GM12864 (cell line): ENCODE data around the gene LDLRAD3.

Source experiments
- DNase-seq: peaks from one replicate; pipeline ENCODE4 v3.0.0-alpha.2; 2011; ENCODE audit warnings: low read depth
- H3K4me3 ChIP-seq: 2 replicates; pipeline ENCODE4 v1.5.1; 2011; ENCODE audit warnings: mild to moderate bottlenecking, low read depth, low read length, control low read depth
- CTCF ChIP-seq: IDR thresholded peaks from 2 replicates; pipeline ENCODE4 v1.5.1; 2011; ENCODE audit warnings: low read depth, mild to moderate bottlenecking, moderate library complexity, low read length, control low read depth, inconsistent platforms; ENCODE audit errors: missing control alignments

LDLRAD3 gene

GRCh38 chr11:36057379-36058042, 113.6 kb downstream of the LDLRAD3 start:
- DNase-seq: no peak
- H3K4me3 ChIP-seq: no peak overlapping the region
- no peak for TF ChIP-seq CTCF

- TF ChIP-seq CTCF: no peak
- no peak overlapping the region for H3K4me3 ChIP-seq
- no peak for DNase-seq
Measured at GRCh38 chr11:36059660-36060059, 115.8 kb downstream of the LDLRAD3 start.

- no peak for DNase-seq
- no peak for TF ChIP-seq CTCF
Measured at GRCh38 chr11:36060926-36061325, 117.1 kb downstream of the LDLRAD3 start.

GRCh38 chr11:36061471-36061870, 117.6 kb downstream of the LDLRAD3 start:
- no peak overlapping the region for H3K4me3 ChIP-seq
- TF ChIP-seq CTCF: no peak
- no peak for DNase-seq

More at GRCh38 chr11:36060926-36061325, 117.1 kb downstream of the LDLRAD3 start:
- H3K4me3 ChIP-seq: no peak overlapping the region

GRCh38 chr11:36062796-36063365, 119.0 kb downstream of the LDLRAD3 start:
- H3K4me3 ChIP-seq: no peak overlapping the region
- no peak for TF ChIP-seq CTCF
- no peak for DNase-seq

GRCh38 chr11:36065436-36065835, 121.6 kb downstream of the LDLRAD3 start:
- H3K4me3 ChIP-seq: no peak overlapping the region
- TF ChIP-seq CTCF: no peak
- no peak for DNase-seq

- DNase-seq: no peak
- no peak for TF ChIP-seq CTCF
Measured at GRCh38 chr11:36066891-36067290, 123.0 kb downstream of the LDLRAD3 start.

More at GRCh38 chr11:36066891-36067290, 123.0 kb downstream of the LDLRAD3 start:
- no peak overlapping the region for H3K4me3 ChIP-seq
